NCI-H146 treated with DMSO at 0.1 percent for 48 hours (cell line): Measurements from ENCODE around the gene RAB17.
A peak's percentile ranks its signal among the peaks of the same experiment; 100 is the strongest.

Source experiments
- DNase-seq: peaks from one replicate; lab custom pipeline; 2025; ENCODE audit not compliant: unreplicated experiment; lab: John Stamatoyannopoulos, UW

Gene RAB17

DNA sequence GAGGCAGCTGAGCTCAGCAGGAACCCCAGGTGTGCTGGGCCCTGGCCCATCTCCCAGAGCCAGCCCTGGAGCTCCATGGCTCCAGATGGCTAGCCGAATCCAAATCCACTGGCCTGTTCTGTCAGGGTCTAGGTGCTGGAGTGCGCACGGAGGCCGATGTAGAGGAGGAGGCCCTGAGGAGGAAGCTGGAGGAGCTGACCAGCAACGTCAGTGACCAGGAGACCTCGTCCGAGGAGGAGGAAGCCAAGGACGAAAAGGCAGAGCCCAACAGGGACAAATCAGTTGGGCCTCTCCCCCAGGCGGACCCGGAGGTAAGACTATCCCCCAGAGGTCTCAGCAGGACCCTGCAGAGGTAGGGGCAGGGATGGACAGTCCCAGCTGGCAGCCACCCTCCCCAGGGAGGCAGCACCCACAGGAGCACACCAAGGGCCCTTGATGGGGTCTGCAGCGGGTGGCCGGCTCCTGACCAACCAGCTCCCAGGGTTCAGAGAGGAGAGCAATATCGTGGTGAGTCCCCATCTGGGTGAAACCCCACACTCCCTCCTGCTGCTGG lies 50.2 kb downstream of the RAB17 start:
- DNase-seq, result no peak

DNA sequence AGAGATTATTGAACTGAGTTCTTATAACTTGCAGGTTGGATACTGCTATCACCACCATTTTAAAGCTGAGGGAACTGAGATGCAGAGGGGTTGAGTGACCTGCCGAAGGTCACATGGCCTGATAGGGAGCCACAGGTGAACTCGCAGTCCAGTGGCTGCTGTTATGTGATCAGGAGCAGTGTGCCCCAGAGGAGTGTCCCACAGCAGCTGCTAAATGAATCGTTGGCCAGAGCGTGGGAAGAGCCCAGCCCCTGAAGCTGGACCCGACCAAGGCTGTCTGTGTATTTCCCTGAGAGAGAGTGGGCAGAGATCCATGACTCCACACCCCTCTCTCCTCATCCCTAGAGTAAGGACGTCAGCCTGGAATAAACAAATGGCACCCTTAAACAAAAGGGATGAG lies 50.9 kb downstream of the RAB17 start:
- no peak for DNase-seq

DNA sequence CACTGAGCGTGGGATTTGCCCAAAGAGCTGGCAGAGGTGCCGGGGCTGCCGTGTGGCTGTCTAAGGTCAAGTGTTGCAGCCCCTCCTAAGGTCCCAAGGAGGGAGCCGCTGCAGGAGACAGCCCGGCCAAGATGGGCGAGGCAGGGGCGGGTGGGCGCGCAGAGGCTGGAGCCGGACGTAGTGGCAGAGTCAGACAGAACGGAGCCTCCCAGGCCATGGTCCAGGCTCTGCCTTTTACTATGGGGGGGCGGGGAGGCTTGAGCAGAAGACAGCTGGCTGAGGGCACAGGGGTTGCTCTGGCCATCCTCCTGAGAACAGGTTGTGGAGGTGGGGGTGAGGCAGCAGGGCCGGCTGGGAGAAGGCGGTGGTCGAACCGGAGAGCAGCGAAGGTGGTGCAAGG lies 51.6 kb downstream of the RAB17 start:
- DNase-seq, result no peak

DNA sequence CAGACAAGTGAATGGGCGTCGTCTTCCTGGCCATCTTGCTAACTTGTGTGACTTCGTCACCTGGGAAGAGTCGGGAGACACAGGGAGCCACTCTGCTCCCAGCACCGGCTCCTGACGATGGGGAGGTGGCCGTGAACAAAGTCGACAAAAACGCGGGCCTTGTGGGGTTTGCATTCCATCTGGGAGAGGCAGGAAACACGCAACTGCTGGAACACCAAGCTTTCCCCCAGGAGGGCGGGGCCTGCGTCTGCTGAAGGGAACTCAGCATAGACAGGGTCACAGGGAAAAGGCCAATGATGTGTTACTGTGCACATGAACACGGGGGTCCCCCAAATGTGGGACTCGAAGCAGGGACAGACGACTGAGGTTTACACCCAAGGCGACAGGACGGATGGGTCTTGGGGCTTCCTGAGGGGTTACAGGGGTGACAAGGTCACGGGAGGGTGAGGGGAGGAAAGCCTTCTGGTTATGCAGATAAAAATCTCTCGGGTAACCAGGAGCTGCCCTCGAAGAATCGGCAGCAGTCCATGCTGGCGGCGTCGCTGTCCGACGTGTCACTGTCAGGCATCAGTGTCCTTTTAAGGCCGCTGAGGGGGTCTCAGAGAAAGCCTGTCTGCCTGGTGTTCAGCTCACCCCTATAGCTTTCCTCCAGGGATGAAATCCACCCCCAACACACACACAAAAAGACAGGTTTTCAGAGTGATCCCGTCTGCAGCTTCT lies 52.4 kb downstream of the RAB17 start:
- no peak for DNase-seq

DNA sequence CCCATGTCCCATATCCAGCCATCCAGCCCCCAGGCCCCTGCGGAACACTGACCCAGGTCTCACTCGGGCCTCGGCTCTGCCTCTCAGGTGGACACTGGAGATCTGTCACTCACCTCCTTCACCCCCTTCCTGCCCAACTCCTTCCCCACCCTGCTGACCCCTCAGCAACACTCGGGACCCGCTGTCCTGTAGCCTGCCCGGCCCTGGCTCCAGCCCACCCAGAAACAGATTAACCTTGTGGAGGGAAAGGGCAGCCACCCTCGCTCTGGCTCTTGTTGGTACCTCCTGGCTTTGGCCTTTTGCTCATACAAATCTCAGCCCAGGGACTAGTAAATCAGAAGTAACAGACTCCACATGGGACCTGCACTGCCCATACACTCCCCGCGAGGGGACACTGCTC lies 53.9 kb downstream of the RAB17 start:
- no peak for DNase-seq

DNA sequence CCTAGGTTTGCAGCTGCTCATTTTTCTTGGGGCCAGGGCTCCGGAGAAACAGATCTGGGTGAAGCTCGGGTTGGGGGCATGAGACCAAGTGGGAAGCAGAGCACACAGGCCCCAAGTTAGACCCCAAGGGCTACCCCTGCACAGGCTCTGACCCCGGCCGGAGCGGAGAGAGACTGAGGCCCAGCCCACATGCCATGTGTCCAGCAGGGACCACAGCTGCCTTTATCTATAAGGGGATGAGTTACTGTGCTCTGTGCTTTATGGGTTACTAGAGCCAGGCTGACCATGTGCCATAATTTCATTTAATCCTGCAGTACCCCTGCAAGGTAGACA lies 54.5 kb downstream of the RAB17 start:
- DNase-seq, result no peak

DNA sequence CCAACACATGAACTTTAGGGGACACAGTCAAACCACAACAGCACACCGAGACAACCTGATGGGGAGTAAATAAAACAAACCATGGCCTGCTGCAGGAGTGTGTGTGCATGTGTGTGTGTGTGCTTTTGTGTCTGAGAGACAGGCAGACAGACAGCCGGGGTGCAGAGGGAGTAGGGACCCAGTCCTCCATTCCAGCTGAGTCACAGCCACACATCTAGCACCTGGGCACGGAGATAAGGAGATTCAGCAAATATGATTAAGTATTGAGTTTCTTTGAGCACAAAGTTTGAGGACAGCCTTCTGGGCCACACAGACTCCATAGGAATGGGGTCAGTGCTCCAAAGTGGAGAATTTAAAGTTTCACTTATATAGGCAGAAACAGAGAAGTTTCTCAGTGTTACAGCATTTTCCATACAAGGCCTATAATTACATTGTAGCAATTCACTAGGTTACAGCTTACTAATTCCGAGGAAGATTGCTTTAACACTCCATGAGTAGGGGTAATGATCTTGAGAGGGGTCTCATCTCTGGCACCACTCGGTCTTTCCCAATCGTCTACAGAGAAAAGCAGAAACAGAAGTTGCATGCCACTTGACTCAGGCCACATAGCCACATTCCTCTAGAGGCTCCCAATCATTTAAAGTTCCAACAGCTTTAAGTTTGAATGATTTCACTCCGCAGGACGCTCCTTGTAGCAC lies 55.0 kb downstream of the RAB17 start:
- no peak for DNase-seq

DNA sequence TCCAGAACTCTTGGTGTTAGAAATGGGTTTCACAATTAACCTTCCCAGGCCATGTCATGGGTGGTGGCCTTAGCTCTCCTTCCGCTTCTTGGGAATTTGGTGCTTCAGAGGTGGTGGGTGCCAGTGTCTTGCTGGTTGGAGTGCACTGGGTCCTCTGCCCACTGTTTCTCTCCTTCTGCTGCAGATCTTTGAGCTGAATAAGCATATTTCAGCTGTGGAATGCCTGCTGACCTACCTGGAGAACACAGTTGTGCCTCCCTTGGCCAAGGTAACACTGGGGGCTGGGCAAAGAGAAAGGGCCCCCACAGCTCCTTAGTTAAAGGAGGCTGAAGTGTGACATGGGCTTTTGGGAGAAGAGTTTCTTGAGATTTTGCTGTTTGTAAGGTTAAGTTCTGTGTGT lies 56.2 kb downstream of the RAB17 start:
- DNase-seq, result no peak

DNA sequence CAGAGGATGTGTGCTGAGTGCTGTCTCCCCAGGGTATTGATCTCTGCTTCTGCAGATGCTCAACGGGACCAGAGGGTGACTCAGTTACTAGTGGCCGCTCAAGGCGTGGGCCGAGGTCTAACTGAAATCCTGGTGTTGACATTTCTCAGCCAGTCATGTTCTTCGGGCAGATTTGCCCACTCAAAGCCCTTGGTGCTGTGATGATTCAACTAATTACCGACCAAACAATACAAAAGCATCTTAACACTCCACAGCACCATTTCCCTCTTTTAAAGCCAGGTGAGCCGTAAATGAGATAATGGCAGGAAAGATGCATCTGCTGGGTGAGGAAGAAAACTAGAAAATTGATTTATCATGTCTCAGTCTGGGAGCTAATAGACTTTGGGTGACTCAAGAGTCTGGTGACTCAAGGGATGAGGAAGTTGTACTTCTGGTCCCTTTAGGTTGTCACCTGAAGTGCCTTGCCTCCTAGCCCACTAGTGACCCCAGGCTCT lies 56.8 kb downstream of the RAB17 start:
- DNase-seq, result peak; percentile 78

DNA sequence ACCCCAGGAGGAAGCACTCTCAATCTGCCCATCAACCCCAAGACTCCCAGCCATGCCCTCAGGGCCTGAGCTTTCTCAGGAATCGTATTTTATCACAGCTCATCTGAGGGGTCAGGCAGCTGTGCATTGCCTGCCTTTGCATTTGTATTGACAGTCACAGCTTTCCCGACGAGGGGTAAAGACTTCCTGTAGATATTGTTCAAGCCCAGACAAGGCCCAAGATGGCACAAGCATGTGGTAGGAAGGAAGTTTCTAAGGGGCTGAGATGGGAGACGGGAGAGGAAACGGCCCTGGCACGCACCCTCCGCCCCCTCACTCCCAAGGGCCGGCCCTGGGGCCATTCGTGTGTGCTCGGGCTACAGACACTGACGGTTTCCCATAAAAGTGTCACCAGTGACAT lies 58.4 kb downstream of the RAB17 start:
- no peak for DNase-seq

DNA sequence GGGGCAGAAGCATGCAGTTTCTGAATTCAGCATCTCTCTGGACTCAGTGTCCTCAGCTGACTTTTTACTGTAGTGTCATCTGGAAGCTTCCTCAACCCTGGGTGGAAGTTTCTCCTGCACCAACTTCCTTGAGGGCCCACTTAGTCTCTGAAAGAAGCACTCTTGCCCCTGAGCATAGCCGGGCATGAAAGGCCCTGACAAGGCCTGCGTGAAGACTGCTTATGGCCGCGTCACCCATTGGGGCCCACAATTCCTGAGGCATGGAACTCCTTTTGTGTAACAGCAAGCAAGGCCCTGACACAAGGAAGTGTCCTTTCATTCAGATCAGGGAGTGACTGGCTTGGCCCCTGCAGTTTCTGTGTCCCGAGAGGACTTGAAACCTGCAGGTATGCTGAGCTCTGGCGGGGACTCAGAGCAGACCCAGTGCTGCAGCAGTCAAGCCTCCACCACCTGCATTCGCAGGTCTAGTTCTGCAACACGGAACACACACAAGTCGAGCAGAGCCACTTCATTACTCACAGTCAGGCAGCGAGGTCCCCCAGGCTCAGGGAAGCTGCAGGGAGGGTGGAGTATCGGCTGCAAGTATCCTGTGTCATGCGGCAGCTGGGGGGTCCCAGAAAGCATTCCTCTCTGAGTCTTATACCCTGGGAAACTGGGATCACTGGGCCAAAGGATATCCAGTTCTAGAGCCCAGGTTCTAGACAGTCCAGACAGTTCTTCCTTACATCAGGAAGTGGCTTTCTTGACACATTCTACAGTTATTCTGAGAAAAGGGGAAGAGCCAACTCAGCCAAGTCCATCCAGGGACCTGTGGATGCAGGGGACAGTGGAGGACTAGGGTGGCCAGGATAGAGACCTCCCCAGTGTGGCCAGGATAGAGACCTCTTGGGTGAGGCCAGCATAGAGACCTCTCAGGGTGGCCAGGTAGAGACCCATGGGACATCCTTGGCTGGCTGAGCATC lies 59.8 kb downstream of the RAB17 start:
- no peak for DNase-seq

DNA sequence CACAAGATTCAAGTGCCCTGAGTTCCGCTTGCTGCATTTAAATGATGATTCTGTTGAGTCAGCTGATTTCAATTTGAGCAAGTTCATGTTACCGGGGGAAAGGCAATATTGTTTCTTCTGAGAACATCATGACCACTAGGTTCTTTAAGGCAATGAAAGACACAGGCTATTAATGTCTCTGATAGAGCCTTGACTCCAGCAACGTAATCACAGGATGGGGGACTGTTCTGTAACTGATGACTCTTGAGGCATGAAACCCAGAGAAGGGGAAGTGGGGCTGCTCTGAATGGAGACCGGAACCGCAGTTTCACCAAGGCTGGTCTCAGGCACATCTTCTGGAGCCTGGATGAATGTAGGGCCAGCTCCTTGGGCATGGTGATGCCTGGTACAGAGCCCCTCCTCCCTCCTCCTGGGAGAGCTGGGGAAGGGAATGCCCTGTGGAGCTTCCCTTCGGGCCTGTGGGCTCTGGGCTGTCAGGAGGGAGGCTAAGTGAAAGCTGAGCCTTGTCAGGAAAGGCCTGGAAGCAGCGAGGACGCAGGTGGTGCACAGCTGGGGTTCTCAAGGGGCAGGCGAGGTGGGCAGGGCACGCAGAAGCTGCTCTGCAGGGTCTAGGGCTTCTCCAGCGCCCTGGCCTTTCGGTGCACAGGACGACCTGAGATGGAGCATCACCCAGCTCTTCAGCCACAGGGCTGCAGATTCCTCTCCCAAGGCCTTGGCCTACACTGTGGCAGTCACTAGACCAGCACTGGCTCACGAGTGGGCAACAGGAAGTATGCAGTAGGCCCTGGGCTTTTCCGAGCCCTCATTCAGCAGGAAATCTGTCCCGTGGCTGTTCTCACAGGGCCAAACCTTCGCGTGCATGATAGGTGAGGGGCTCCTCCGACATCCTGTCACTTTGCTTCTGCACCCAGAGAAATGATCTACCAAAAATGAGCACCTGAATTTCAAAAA lies 60.8 kb downstream of the RAB17 start:
- DNase-seq, result no peak

DNA sequence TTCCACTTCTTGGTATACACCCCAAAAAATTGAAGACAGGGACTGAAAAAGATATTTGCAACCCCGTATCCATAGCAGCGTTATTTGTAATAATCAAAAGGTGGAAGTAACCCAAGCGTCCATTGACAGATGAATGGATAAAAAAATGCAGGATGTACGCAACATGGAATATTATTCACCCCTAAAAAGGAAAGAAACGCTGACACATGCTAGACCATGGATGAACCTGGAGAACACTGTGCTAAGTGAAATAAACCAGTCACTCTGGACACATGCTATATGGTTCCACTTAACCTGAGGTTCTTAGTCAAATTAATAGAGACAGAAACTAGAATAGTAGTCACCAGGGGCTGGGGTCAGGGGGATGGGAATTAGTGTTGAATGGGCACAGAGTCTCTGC lies 62.8 kb downstream of the RAB17 start:
- DNase-seq, result no peak

DNA sequence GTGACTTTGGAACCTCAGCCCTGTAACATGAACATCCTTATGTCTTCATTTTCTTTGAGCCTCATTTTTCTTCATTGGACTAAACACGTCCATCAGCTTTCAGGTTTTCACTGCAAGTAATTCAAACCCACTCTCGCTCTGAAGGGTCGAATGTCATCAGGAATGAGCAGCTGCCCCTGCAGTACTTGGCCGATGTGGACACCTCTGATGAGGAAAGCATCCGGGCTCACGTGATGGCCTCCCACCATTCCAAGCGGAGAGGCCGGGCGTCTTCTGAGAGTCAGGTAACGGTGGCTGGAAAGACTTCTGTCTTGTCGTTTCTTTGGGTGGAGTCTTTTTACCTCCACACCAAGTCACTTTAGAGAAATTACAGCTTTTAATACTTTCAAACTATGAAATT lies 63.3 kb downstream of the RAB17 start:
- no peak for DNase-seq

DNA sequence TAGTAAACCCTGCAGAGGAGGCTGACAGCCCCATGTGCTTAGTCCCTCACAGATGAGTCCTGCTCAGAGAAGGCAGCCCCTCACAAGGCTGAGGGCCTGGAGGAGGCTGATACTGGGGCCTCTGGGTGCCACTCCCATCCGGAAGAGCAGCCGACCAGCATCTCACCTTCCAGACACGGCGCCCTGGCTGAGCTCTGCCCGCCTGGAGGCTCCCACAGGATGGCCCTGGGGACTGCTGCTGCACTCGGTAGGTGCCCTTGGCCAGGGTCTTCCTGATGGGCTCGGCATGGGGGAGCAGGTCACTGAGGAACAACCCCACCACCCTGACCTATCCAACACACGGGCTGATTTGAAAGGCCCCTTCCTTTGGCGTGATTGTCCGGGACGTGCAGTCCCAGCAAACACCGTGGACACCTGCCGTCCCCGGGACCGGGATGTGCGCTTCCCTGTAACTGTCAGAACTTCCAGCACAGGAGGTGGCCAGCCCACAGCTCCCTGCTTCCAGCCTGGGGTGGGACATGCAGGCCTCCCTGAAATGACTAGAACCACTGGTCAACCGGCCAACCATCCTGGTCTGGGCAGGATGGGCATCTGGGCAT lies 64.9 kb downstream of the RAB17 start:
- no peak for DNase-seq

DNA sequence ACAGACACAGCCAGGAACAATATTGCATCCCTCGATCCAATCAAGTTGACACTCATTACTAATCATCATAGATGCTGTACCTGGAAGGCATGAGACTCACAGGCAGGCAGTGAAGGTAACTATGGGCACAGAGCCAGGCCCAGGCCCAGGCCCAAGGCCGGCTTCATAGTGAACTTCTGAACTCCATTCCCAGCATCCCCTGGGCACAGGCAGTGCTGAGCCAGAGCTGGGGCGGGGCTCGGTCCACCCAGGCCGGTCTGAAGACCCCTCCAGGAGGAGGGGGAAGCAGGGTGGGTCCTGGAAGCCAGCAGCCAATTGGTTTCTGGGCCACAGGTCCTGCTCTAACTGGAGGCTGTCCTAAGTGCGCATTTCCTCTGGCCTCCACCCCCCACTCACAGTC lies 65.9 kb downstream of the RAB17 start:
- DNase-seq, result no peak
